Measurements from ENCODE around the gene MRGPRE. TPM values are rescaled to one million over a fixed set of nuclear protein-coding genes. Genes with fewer than 3 reads are reported as not detected.

The MRGPRE gene
- total RNA-seq, 4 donors from 2014 or later = 0.46 TPM; not detected in 3

DNA sequence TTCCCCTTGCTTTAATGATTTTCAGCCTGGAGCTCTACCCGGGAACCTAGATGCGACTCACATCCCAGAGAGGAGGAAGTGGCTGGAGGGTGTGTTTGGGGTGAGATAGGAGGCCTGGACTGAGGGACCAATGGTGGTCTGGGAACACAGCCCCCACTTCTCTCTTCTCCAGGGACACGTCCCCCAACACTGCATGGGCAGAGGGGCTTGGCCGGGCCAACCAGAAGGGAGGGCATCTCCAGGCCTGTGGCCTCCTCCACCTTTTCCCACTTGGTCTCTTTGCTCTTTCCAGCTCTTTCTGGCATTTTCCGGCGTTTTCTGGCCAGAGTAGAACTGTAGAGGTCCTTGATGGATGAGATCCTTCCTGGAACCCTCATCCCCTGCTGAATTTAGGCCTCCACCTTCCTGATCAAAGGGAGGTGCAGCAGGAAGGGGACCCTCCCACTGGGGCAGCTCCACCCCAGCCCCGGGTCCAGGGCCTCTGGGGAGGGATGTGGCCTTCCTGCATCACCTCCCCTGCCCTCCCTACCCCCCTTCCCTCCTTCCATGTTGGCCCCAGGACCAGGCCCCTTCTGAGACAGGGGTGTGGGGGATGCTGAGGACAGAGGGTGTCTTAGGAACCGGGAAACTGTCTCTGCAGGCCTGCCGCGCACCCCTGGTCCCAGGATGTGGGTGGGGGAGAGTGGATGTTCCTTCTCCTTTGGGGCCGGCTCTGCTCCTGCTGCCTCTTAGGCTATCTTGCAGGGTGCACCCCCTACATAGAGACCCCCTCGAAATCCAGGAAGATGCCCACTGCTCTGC, 38.0 kb downstream of the MRGPRE start:
- Histone ChIP-seq H3K27ac (replicated peaks in 1 of 4) (no peak overlapping the region), H3K9me3 (no peaks in the 10 kb centered on the region), H3K4me3 (no peak overlapping the region), H3K36me3 (no peaks in the 10 kb centered on the region), H3K27me3 (peaks cover 0 to 26% (median 0%) of the 10 kb centered on the region in 4 donors), H3K4me1 (no peaks in the 10 kb centered on the region)
- TF ChIP-seq, protein P1, sequence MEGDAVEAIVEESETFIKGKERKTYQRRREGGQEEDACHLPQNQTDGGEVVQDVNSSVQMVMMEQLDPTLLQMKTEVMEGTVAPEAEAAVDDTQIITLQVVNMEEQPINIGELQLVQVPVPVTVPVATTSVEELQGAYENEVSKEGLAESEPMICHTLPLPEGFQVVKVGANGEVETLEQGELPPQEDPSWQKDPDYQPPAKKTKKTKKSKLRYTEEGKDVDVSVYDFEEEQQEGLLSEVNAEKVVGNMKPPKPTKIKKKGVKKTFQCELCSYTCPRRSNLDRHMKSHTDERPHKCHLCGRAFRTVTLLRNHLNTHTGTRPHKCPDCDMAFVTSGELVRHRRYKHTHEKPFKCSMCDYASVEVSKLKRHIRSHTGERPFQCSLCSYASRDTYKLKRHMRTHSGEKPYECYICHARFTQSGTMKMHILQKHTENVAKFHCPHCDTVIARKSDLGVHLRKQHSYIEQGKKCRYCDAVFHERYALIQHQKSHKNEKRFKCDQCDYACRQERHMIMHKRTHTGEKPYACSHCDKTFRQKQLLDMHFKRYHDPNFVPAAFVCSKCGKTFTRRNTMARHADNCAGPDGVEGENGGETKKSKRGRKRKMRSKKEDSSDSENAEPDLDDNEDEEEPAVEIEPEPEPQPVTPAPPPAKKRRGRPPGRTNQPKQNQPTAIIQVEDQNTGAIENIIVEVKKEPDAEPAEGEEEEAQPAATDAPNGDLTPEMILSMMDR (IDR thresholded peaks at IDR 0.05) = no peak
- TF ChIP-seq POLR2A (IDR thresholded peaks at IDR 0.05; ENCODE audit: low read depth) = no peak
- no peak for TF ChIP-seq EP300 (IDR thresholded peaks at IDR 0.05)
- no peak for TF ChIP-seq POLR2AphosphoS5 (IDR thresholded peaks at IDR 0.05)
- intact Hi-C loops (cut with DNase I) = no loop called here
- WGBS = 74% methylated on average over 11 of the region's 12 CpGs
- no peak for DNase-seq (ENCODE audit: extremely low spot score)

DNA sequence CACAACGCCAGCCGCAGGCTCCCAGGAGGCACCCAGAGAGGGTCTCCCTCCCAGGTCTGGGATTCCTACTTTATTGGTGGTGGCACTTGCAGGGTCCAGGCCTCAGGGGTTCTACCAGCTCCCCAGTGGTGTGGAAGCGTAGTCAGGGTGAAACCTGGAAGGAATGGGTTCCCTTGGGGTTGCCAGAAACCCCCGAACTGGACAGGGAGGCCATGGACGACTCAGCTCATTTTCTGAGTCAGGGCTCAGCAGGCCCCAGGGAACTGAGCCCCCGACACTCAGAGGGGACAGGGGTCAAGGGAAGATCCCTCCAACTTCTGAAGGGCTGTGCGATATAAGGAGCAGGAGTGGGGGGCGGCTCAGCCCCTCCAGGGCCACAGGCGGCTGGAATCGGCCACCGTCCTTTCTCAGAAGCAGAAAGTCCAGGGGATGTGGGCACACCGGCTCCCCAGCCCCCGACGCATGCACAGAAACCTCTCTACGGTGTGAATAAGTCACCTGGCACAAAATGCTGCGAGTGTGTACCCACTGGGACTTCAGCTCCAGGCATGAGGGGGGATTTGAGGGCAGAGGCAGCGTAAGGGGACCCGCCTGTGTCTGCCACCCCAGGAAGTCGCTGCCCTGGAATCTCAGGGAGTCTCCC, 38.7 kb downstream of the MRGPRE start:
- Histone ChIP-seq H3K4me1 (no peaks in the 10 kb centered on the region), H3K4me3 (no peak overlapping the region), H3K27me3 (peaks cover 0 to 20% (median 0%) of the 10 kb centered on the region in 4 donors), H3K9me3 (no peaks in the 10 kb centered on the region), H3K36me3 (no peaks in the 10 kb centered on the region), H3K27ac (replicated peaks in 1 of 4) (no peak overlapping the region)
- TF ChIP-seq, protein P1 (IDR thresholded peaks at IDR 0.05) = no peak
- TF ChIP-seq POLR2AphosphoS5 (IDR thresholded peaks at IDR 0.05) (no peak), POLR2A (IDR thresholded peaks at IDR 0.05; ENCODE audit: low read depth) (no peak), EP300 (IDR thresholded peaks at IDR 0.05) (no peak)
- intact Hi-C loops (cut with DNase I) = no loop called here
- no peak for DNase-seq (ENCODE audit: extremely low spot score)
- 88% methylated on average over 17 of the region's 19 CpGs for WGBS

DNA sequence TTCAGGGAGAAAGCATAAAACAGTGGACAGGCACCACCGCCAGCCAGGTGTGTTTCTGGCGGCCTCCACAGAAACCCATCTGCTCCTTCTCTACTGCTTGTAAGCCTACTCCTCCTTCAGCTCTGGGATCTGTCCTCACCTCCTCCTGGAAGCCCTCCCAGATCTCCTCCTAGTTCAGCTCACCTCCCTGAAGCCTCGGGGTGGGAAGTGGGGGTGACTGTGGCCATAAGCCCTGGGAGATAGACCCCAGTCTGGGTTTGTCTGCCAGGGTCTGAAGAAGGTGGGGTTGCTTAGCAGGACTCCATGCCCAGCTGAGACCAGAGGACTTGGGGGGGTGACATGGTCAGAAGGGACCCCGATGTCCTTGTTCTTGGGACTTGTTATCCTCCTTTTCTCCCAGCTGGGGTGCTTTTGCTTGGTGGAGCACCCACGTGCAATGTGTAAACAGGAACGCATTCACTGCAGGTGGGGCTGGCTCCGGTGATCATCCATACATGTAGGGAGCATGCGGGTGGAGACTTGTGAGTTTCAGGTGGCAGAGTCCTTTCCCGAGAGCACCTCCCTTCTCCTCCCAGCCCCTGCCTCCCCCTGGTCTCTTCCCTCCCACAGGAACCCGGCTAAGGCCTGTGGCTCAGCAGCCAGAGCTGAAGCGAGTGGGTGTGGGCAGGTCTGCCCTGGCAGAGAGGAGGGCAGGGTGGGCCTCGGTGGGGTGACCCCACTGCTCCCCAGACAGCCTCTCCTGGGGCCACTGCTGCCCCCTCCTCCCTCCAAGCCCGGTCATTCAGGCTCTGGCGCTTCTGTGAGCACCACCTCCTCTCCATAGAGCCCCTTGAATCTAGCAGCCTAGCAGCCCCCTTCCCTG, 39.5 kb downstream of the MRGPRE start:
- H3K9me3 ChIP-seq = no peaks in the 10 kb centered on the region
- H3K4me1 ChIP-seq = no peaks in the 10 kb centered on the region
- intact Hi-C loops (cut with DNase I) = no loop called here
- no peak for DNase-seq (ENCODE audit: extremely low spot score)
- TF ChIP-seq, protein P1 (IDR thresholded peaks at IDR 0.05) = no peak
- no peak for TF ChIP-seq POLR2A (IDR thresholded peaks at IDR 0.05; ENCODE audit: low read depth)
- H3K27me3 ChIP-seq = peaks cover 0 to 15% (median 0%) of the 10 kb centered on the region in 4 donors
- no peaks in the 10 kb centered on the region for H3K36me3 ChIP-seq
- 85% methylated on average over 12 of the region's 14 CpGs for WGBS
- no peak overlapping the region for H3K4me3 ChIP-seq
- no peak overlapping the region for H3K27ac ChIP-seq (replicated peaks in 1 of 4)

DNA sequence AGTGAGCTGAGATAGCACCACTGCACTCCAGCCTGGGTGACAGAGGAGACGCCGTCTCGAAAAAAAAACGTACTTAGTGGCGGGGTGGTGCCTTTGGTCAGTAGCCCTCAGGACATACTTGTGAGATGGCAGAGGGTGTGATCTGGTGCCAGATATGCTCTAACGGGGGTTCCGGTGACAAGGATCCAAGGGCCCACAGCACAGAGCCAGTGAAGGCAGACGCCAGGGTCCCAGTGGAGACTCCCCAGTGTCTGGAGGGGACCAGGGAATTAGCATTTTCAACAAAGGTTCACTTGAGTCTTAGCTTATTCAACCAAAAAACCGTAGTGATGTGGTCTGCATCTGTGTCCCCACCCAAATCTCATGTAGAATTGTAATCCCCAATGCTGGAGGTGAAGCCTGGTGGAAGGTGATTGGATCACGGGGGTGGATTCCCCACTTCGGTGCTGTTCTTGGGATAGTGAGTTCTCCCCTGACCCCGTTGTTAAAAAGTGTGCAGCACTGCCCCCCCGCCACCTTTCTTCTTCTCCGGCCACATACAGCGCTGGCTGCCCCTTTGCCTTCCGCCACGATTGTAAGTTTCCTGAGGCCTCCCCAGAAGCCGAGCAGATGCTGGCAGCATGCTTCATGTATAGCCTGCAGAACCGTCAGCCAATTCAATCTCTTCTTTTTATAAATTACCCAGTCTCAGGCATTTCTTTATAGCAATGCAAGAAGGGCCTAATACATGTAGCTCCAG, 40.5 kb downstream of the MRGPRE start:
- DNase-seq (ENCODE audit: extremely low spot score) = no peak
- H3K27me3 ChIP-seq = peaks cover 0 to 13% (median 0%) of the 10 kb centered on the region in 4 donors
- intact Hi-C loops (cut with DNase I) = no loop called here
- no peaks in the 10 kb centered on the region for H3K4me1 ChIP-seq
- H3K9me3 ChIP-seq = no peaks in the 10 kb centered on the region
- H3K27ac ChIP-seq (replicated peaks in 1 of 4) = no peak overlapping the region
- H3K4me3 ChIP-seq = no peak overlapping the region
- WGBS = 92% methylated on average over 19 of the region's 19 CpGs
- H3K36me3 ChIP-seq = no peaks in the 10 kb centered on the region
- no peak for TF ChIP-seq EP300 (IDR thresholded peaks at IDR 0.05)
- no peak for TF ChIP-seq POLR2A (IDR thresholded peaks at IDR 0.05; ENCODE audit: low read depth)
